Astrocyte (in vitro differentiated cells and primary cell): ENCODE results near the gene MELTF. TPM values are rescaled to one million over a fixed set of nuclear protein-coding genes. Genes with fewer than 3 reads are reported as not detected.
A peak's percentile ranks its signal among the peaks of the same experiment; 100 is the strongest.
"Not testable (repeated sequence)": the region's sequence is repeated elsewhere in the genome, so short reads cannot be mapped to it uniquely, and the experiment has no call there.

Source experiments
- DNase-seq: peaks from one replicate; pipeline ENCODE4 v3.0.0-alpha.2; 2010; ENCODE audit warnings: low read depth
- FAIRE-seq: peaks from 2 replicates; lab custom pipeline; 2011; peaks lifted over from hg19 to GRCh38; lab: Jason Lieb, UNC
- H2AFZ ChIP-seq: 2 replicates; pipeline ENCODE4 v1.6.0; 2012; ENCODE audit warnings: low read depth, low read length, inconsistent platforms
- H3K27ac ChIP-seq: 2 replicates; pipeline ENCODE4 v1.5.1; 2011; ENCODE audit warnings: low read depth, low read length, inconsistent platforms
- H3K27me3 ChIP-seq: 2 replicates; pipeline ENCODE4 v1.6.0; 2011; ENCODE audit warnings: low read length, inconsistent platforms; ENCODE audit not compliant: insufficient read depth
- H3K36me3 ChIP-seq: 2 replicates; pipeline ENCODE4 v1.5.1; 2011; ENCODE audit warnings: low read length, inconsistent platforms; ENCODE audit not compliant: insufficient read depth
- H3K4me1 ChIP-seq: 2 replicates; pipeline ENCODE4 v1.5.1; 2011; ENCODE audit warnings: low read length, inconsistent platforms; ENCODE audit not compliant: insufficient read depth
- H3K4me2 ChIP-seq: 2 replicates; pipeline ENCODE4 v1.6.0; 2012; ENCODE audit warnings: low read length, inconsistent platforms
- H3K4me3 ChIP-seq: 2 replicates; pipeline ENCODE4 v1.5.1; 2011; ENCODE audit warnings: low read depth, mild to moderate bottlenecking, low read length, inconsistent platforms; ENCODE audit not compliant: insufficient read depth
- H3K79me2 ChIP-seq: 2 replicates; pipeline ENCODE4 v1.6.0; 2012; ENCODE audit warnings: mild to moderate bottlenecking, low read length, inconsistent platforms; ENCODE audit not compliant: insufficient read depth
- H3K9ac ChIP-seq: 2 replicates; pipeline ENCODE4 v1.6.0; 2012; ENCODE audit warnings: mild to moderate bottlenecking, low read length, inconsistent platforms
- H3K9me3 ChIP-seq: 2 replicates; pipeline ENCODE4 v1.5.1; 2012; ENCODE audit warnings: low read depth, mild to moderate bottlenecking, low read length, inconsistent platforms; ENCODE audit not compliant: insufficient read depth
- H4K20me1 ChIP-seq: 2 replicates; pipeline ENCODE4 v1.6.0; 2012; ENCODE audit warnings: low read length, inconsistent platforms; ENCODE audit not compliant: insufficient read depth
- H3K27ac Mint-ChIP-seq: one replicate; pipeline ENCODE4 v1.8.0; 2021; ENCODE audit warnings: mild to moderate bottlenecking, mixed read lengths; ENCODE audit not compliant: unreplicated experiment
- H3K27me3 Mint-ChIP-seq: one replicate; pipeline ENCODE4 v1.8.0; 2021; ENCODE audit warnings: low read depth, mixed read lengths; ENCODE audit not compliant: unreplicated experiment
- H3K36me3 Mint-ChIP-seq: one replicate; pipeline ENCODE4 v1.8.0; 2021; ENCODE audit warnings: low read depth, mixed read lengths; ENCODE audit not compliant: unreplicated experiment
- H3K4me1 Mint-ChIP-seq: one replicate; pipeline ENCODE4 v1.8.0; 2021; ENCODE audit warnings: low read depth, mixed read lengths; ENCODE audit not compliant: unreplicated experiment
- H3K4me3 Mint-ChIP-seq: one replicate; pipeline ENCODE4 v1.8.0; 2021; ENCODE audit warnings: mild to moderate bottlenecking, moderate library complexity, mixed read lengths; ENCODE audit not compliant: unreplicated experiment
- H3K9me3 Mint-ChIP-seq: one replicate; pipeline ENCODE4 v1.8.0; 2021; ENCODE audit warnings: mild to moderate bottlenecking, mixed read lengths; ENCODE audit not compliant: unreplicated experiment
- EZH2 ChIP-seq: IDR thresholded peaks from 2 replicates; pipeline ENCODE4 v1.6.1; 2012; ENCODE audit warnings: mild to moderate bottlenecking, low read length, inconsistent platforms; ENCODE audit not compliant: insufficient read depth
- total RNA-seq: library from RNA; stranded (reverse); gene quantifications from 2 replicates; pipeline ENCODE4 v1.2.1, GENCODE V29; 2021
- TF ChIP-seq, protein P1 (sequence below): IDR thresholded peaks from 2 replicates; pipeline ENCODE4 v1.5.1; 2011; ENCODE audit warnings: low read depth, mild to moderate bottlenecking, inconsistent platforms, low read length, moderate library complexity; ENCODE audit not compliant: insufficient read depth

MELTF gene
- total RNA-seq, 1 donor from 2014 or later, result 24.0 TPM

DNA sequence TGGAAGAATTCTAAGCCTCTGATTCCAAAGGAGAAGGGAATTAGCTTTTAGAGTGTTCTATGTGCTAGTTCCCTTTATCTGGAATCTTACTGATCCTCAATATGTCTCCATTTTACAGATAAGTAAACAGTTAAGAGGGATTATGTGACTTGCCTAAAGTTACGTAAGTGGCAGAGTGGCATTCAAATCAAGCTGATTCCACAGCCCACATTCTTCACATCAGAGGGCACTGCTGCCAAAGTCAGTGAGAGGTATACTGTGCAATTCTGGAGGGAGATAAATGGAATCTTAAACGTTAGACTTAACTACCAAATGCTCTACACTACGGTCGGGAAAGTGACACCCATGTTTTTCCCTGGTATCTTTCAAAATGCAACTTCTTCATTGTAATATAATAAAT is 11.0 kb upstream of the MELTF start:
- no peak overlapping the region for H3K4me3 ChIP-seq
- Mint-ChIP-seq H3K4me3 (no peak overlapping the region), H3K36me3 (peaks cover 4% of the 10 kb centered on the region), H3K9me3 (no peaks in the 10 kb centered on the region), H3K27me3 (no peaks in the 10 kb centered on the region), H3K27ac (no peak overlapping the region), H3K4me1 (peaks cover 2% of the 10 kb centered on the region)
- H3K79me2 ChIP-seq, result no peaks in the 10 kb centered on the region
- FAIRE-seq (no peak), DNase-seq (no peak)
- no peak overlapping the region for H3K9ac ChIP-seq
- no peak overlapping the region for H3K27ac ChIP-seq
- peaks cover 30% of the 10 kb centered on the region for H4K20me1 ChIP-seq
- peaks cover 33% of the 10 kb centered on the region for H3K36me3 ChIP-seq
- H3K4me2 ChIP-seq, result no peak overlapping the region
- no peak overlapping the region for H2AFZ ChIP-seq
- no peaks in the 10 kb centered on the region for H3K4me1 ChIP-seq
- H3K27me3 ChIP-seq, result no peaks in the 10 kb centered on the region
- no peak for TF ChIP-seq EZH2
- TF ChIP-seq, protein P1, sequence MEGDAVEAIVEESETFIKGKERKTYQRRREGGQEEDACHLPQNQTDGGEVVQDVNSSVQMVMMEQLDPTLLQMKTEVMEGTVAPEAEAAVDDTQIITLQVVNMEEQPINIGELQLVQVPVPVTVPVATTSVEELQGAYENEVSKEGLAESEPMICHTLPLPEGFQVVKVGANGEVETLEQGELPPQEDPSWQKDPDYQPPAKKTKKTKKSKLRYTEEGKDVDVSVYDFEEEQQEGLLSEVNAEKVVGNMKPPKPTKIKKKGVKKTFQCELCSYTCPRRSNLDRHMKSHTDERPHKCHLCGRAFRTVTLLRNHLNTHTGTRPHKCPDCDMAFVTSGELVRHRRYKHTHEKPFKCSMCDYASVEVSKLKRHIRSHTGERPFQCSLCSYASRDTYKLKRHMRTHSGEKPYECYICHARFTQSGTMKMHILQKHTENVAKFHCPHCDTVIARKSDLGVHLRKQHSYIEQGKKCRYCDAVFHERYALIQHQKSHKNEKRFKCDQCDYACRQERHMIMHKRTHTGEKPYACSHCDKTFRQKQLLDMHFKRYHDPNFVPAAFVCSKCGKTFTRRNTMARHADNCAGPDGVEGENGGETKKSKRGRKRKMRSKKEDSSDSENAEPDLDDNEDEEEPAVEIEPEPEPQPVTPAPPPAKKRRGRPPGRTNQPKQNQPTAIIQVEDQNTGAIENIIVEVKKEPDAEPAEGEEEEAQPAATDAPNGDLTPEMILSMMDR, result no peak
- no peaks in the 10 kb centered on the region for H3K9me3 ChIP-seq

DNA sequence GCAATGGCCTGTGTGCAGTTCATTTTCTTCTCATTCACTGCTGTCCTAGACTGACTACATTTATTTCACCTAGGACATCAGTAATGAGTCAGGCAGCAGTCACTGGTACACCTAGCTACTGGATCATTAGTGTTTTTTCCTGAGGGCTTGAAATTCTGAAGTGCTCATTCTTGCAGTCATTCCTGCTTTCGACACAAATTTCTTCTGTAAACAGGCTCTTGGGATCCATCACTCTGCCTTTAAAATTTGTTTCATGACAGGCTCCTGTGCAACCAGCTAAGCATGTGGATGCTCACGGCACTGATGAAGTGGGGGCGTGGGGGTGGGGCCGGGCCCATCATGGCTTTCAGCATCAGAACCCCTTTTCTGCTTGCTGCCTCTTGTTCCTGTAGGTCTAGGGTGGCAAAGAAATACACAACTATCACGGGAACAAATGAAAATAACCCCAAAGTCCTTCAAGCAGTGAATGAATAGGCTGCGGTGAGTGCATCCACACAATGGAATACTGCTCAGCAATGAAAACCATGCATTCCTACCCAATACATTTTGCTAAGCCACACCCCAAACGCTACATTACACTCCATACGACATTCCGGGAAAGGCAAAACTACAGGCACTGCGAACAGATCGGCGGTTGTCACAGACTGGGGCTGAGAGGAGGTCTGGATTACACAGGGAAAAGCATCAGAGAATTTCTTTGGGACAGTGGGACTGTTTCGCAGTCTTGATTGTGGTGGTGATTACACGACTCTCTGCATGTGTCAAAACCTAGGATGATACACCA is 9.3 kb upstream of the MELTF start:
- Histone ChIP-seq H3K27me3 (no peaks in the 10 kb centered on the region), H3K79me2 (no peaks in the 10 kb centered on the region), H2AFZ (no peak overlapping the region), H4K20me1 (peaks cover 18% of the 10 kb centered on the region), H3K4me3 (no peak overlapping the region), H3K9ac (no peak overlapping the region), H3K4me1 (no peaks in the 10 kb centered on the region), H3K36me3 (peaks cover 17% of the 10 kb centered on the region), H3K4me2 (no peak overlapping the region), H3K27ac (no peak overlapping the region), H3K9me3 (no peaks in the 10 kb centered on the region)
- Mint-ChIP-seq H3K36me3 (peaks cover 5% of the 10 kb centered on the region), H3K27ac (no peak overlapping the region), H3K27me3 (no peaks in the 10 kb centered on the region), H3K4me1 (peaks cover 4% of the 10 kb centered on the region), H3K9me3 (no peaks in the 10 kb centered on the region), H3K4me3 (no peak overlapping the region)
- no peak for FAIRE-seq
- no peak for TF ChIP-seq EZH2
- TF ChIP-seq, protein P1, result no peak
- no peak for DNase-seq

DNA sequence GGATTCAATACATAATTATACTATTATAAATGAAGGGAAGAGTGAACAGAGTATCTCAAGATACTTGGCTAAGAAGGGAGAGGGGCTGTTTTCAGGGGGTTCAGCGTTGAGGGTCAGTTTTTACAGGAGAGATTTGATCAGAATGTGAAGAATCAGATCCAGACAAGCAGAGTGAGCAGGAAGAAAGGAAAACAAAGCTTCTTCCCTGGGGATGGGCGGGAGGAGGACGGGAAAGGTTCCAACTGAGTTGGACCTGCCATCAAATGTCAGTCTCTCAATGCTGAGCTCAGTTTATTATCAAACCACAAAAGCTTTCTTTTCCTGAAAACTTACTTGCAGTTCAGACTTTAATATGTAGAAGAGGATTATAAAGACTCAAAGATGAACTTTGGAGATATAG is 6.0 kb upstream of the MELTF start:
- Histone ChIP-seq H4K20me1 (peaks cover 18% of the 10 kb centered on the region), H3K4me2 (no peak overlapping the region), H3K4me1 (peaks cover 14% of the 10 kb centered on the region), H3K4me3 (no peak overlapping the region), H3K9ac (no peak overlapping the region), H3K27ac (no peak overlapping the region), H3K36me3 (peaks cover 8% of the 10 kb centered on the region), H3K27me3 (no peaks in the 10 kb centered on the region), H3K9me3 (no peaks in the 10 kb centered on the region), H3K79me2 (no peaks in the 10 kb centered on the region), H2AFZ (no peak overlapping the region)
- TF ChIP-seq EZH2, result no peak
- TF ChIP-seq, protein P1, result no peak
- Mint-ChIP-seq H3K27me3 (no peaks in the 10 kb centered on the region), H3K9me3 (no peaks in the 10 kb centered on the region), H3K4me3 (no peak overlapping the region), H3K27ac (no peak overlapping the region), H3K4me1 (peaks cover 17% of the 10 kb centered on the region), H3K36me3 (peaks cover 5% of the 10 kb centered on the region)
- no peak for FAIRE-seq
- DNase-seq, result no peak

DNA sequence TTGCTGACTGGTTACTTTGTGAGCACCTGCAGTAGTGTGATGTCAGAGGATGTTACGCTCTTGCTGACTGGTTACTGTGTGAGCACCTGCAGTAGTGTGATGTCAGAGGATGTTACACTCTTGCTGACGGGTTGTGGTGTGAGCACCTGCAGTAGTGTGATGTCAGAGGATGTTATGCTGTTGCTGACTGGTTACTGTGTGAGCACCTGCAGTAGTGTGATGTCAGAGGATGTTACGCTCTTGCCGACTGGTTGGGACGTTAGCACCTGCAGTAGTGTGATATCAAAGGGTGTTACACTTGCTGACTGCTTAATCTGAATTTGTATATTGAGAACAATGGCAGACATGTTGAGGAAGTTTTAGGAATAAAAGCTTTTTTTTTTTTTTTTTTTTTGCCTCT is 5.2 kb upstream of the MELTF start:
- not testable (repeated sequence) for H3K4me2 ChIP-seq, H2AFZ ChIP-seq, H3K36me3 ChIP-seq, H3K9me3 Mint-ChIP-seq, H3K27ac Mint-ChIP-seq, H3K9ac ChIP-seq, H3K4me3 ChIP-seq, H3K27ac ChIP-seq, FAIRE-seq, H3K9me3 ChIP-seq, H3K4me3 Mint-ChIP-seq, H3K27me3 ChIP-seq, H3K79me2 ChIP-seq, H3K36me3 Mint-ChIP-seq, H3K27me3 Mint-ChIP-seq
- peak; percentile 26 for DNase-seq
- H4K20me1 ChIP-seq, result peaks cover 16% of the 10 kb centered on the region
- H3K4me1 Mint-ChIP-seq, result peaks cover 17% of the 10 kb centered on the region
- peaks cover 18% of the 10 kb centered on the region for H3K4me1 ChIP-seq
